HepG2 (cell line): ENCODE data around the gene TAT. TPM values are rescaled to one million over a fixed set of nuclear protein-coding genes. Genes with fewer than 3 reads are reported as not detected.

ENCODE experiments used
- AKNA ChIP-seq: sonication (generic); formaldehyde crosslinking; IDR thresholded peaks from 2 replicates; pipeline ENCODE4 v1.4.0; 2020; ENCODE audit warnings: missing genetic modification reagents, borderline replicate concordance
- BRF2 ChIP-seq: sonication (generic); formaldehyde crosslinking; IDR thresholded peaks from 2 replicates; pipeline ENCODE4 v1.8.1; 2022; ENCODE audit warnings: mild to moderate bottlenecking, missing genetic modification reagents
- CEBPB ChIP-seq: IDR thresholded peaks from 2 replicates; pipeline ENCODE4 v1.6.1; 2011; ENCODE audit warnings: low read depth, low read length, improper control_type of control experiment, borderline replicate concordance
- HMGXB4 ChIP-seq, 2 experiments: sonication (generic) in 1 of 2; formaldehyde crosslinking in 1 of 2; IDR thresholded peaks; 2 replicates each; pipeline versions ENCODE4 v1.4.0 to v1.6.1; 2018 to 2020; ENCODE audit warnings: missing genetic modification reagents in 2 of 2, borderline replicate concordance in 1 of 2, low read depth in 1 of 2, mild to moderate bottlenecking in 1 of 2, missing biosample characterization in 1 of 2
- ISX ChIP-seq: sonication (generic); formaldehyde crosslinking; conservative IDR thresholded peaks from 2 replicates; pipeline ENCODE4 v1.5.0; 2020; ENCODE audit warnings: missing genetic modification reagents
- JUNB ChIP-seq: sonication (generic); formaldehyde crosslinking; IDR thresholded peaks from 2 replicates; pipeline ENCODE4 v1.8.0; 2022; ENCODE audit warnings: missing genetic modification reagents, mild to moderate bottlenecking, borderline replicate concordance
- NCOA2 ChIP-seq: sonication (generic); formaldehyde crosslinking; IDR thresholded peaks from 2 replicates; pipeline ENCODE4 v1.8.0; 2022; ENCODE audit warnings: inconsistent platforms
- PLSCR1 ChIP-seq: sonication (generic); formaldehyde crosslinking; IDR thresholded peaks from 2 replicates; pipeline ENCODE4 v1.5.0; 2020; ENCODE audit warnings: missing genetic modification reagents, mild to moderate bottlenecking, borderline replicate concordance
- ZBTB33 ChIP-seq: sonication (generic); formaldehyde crosslinking; IDR thresholded peaks from 2 replicates; pipeline ENCODE4 v1.4.0; 2020; ENCODE audit warnings: missing genetic modification reagents
- ZBTB46 ChIP-seq: sonication (generic); formaldehyde crosslinking; IDR thresholded peaks from 2 replicates; pipeline ENCODE4 v1.4.0; 2020; ENCODE audit warnings: mild to moderate bottlenecking, missing genetic modification reagents, borderline replicate concordance
- ZFP90 ChIP-seq: sonication (generic); formaldehyde crosslinking; IDR thresholded peaks from 2 replicates; pipeline ENCODE4 v1.8.0; 2022; ENCODE audit warnings: missing genetic modification reagents, mild to moderate bottlenecking, inconsistent platforms, borderline replicate concordance
- ZNF652 ChIP-seq: IDR thresholded peaks from 2 replicates; pipeline ENCODE4 v1.6.1; 2016; ENCODE audit warnings: low read depth, borderline replicate concordance
- ZNF724P ChIP-seq: sonication (generic); formaldehyde crosslinking; IDR thresholded peaks from 2 replicates; pipeline ENCODE4 v1.8.0; 2022; ENCODE audit warnings: missing genetic modification reagents, borderline replicate concordance
- ZNF747 ChIP-seq: sonication (generic); formaldehyde crosslinking; IDR thresholded peaks from 2 replicates; pipeline ENCODE4 v1.8.1; 2023; ENCODE audit warnings: missing genetic modification reagents, mild to moderate bottlenecking, borderline replicate concordance
- ZNF790 ChIP-seq: sonication (generic); formaldehyde crosslinking; IDR thresholded peaks from 2 replicates; pipeline ENCODE4 v1.8.0; 2022; ENCODE audit warnings: missing genetic modification reagents, mild to moderate bottlenecking, borderline replicate concordance
- ZSCAN30 ChIP-seq: sonication (generic); formaldehyde crosslinking; IDR thresholded peaks from 2 replicates; pipeline ENCODE4 v1.5.0; 2020; ENCODE audit warnings: mild to moderate bottlenecking, missing genetic modification reagents
- polyA plus RNA-seq, 8 experiments: library from polyadenylated mRNA; depleted of rRNA in 3 of 8; stranded (reverse) in 7 of 8; unstranded in 1 of 8; fragments of >200 nt; fragmentation: Illumina TruSeq in 4 of 8; extraction: Trizol in 4 of 8; gene quantifications; 2 replicates each; pipeline versions ENCODE4 v1.2.1 to v1.2.3, GENCODE V29; 2011 to 2016; ENCODE audit warnings: low read depth in 4 of 8, missing spikeins in 1 of 8, mixed read lengths in 1 of 8; ENCODE audit not compliant: insufficient read depth in 1 of 8
- total RNA-seq, 5 experiments: library from RNA; depleted of rRNA; stranded (reverse); fragments of >200 nt; fragmentation: Illumina TruSeq; extraction: Trizol; gene quantifications; 2 replicates each; pipeline ENCODE4 v1.2.3, GENCODE V29; 2016; ENCODE audit warnings: low read depth in 1 of 5

The TAT gene
- total and polyA plus RNA-seq, 2 of the 13 experiments (the other 11 are each of a cell fraction or from before 2014, with no cell fraction given): 1.6 to 5.8 TPM

GRCh38 chr16:71585318-71585703 lies 8.4 kb upstream of the TAT start (continued):
- TF ChIP-seq ZFP90 (CRISPR knock-in tag): no peak
- TF ChIP-seq PLSCR1: no peak
- TF ChIP-seq ZNF747: no peak
- no peak; the same call in 1 of the 2 replicates for TF ChIP-seq CEBPB
- peak; percentile 88 for TF ChIP-seq NCOA2 (CRISPR knock-in tag)
- TF ChIP-seq ZNF652: peak; percentile 95
- no peak for TF ChIP-seq AKNA (CRISPR knock-in tag)
- TF ChIP-seq HMGXB4 (CRISPR knock-in tag; IDR thresholded peaks at IDR 0.05; ENCODE audit: borderline replicate concordance in 1 of 2, low read depth in 1 of 2): 0 out of 4 replicates have a peak, but pooled peaks of 1 of the 2 experiments have one; percentile 8
- TF ChIP-seq JUNB (CRISPR knock-in tag): no peak
- no peak for TF ChIP-seq ISX (CRISPR knock-in tag)
- TF ChIP-seq ZNF790 (CRISPR knock-in tag): no peak
- no peak for TF ChIP-seq ZSCAN30 (CRISPR knock-in tag)
- no peak for TF ChIP-seq ZBTB46
- no peak for TF ChIP-seq ZBTB33
- no peak for TF ChIP-seq ZNF724P (CRISPR knock-in tag)
- TF ChIP-seq BRF2 (CRISPR knock-in tag): no peak; the same call in 1 of the 2 replicates
